Adrenal gland (tissue), 12 donors: ENCODE results near the gene ZIC1. TPM values are rescaled to one million over a fixed set of nuclear protein-coding genes. Genes with fewer than 3 reads are reported as not detected.

Source experiments
- DNase-seq, 7 donors: peaks; one replicate each; pipeline ENCODE4 v3.0.0-alpha.2; 2019 to 2020
- H3K27ac ChIP-seq, 5 donors: fragments of 200-600 bp; sonication (generic) in 4 of 5; 1 replicate in 3 of 5; 2 replicates in 2 of 5; pipeline versions ENCODE4 v1.5.1 to v1.8.0; 2016 to 2020; ENCODE audit warnings: mild to moderate bottlenecking in 1 of 5
- H3K27me3 ChIP-seq: fragments of 200-600 bp; 2 replicates; pipeline ENCODE4 v1.8.0; 2021
- H3K36me3 ChIP-seq, 2 donors: fragments of 200-600 bp; replicated peaks in 1 of 2; 1 replicate in 1 of 2; 2 replicates in 1 of 2; pipeline versions ENCODE4 v1.5.1 to v1.8.0; 2018 to 2022
- H3K4me1 ChIP-seq, 2 donors: fragments of 200-600 bp; replicated peaks in 1 of 2; 1 replicate in 1 of 2; 2 replicates in 1 of 2; pipeline versions ENCODE4 v1.5.1 to v1.8.0; 2018 to 2021
- H3K4me3 ChIP-seq, 4 donors: fragments of 200-600 bp; sonication (generic) in 3 of 4; one replicate each; pipeline ENCODE4 v1.5.1; 2016 to 2018
- H3K9me3 ChIP-seq, 3 donors: fragments of 200-600 bp; sonication (generic) in 1 of 3; replicated peaks in 1 of 3; 1 replicate in 2 of 3; 2 replicates in 1 of 3; pipeline versions ENCODE4 v1.5.1 to v1.8.0; 2016 to 2021
- POLR2A ChIP-seq, 2 donors: fragments of 450-650 bp; IDR thresholded peaks; one replicate each; pipeline ENCODE4 v1.6.1; 2017; ENCODE audit warnings: antibody characterized with exemption in 2 of 2, mild to moderate bottlenecking in 2 of 2, moderate library complexity in 1 of 2
- WGBS, 4 donors: extraction: QIAGEN DNeasy Blood & Tissue Kit in 2 of 4; methylation state at CpG; one replicate each; pipeline versions ENCODE4 v1.1.5 to v1.1.7; 2013 to 2017; 5-methylcytosine and 5-hydroxymethylcytosine counted together
- intact Hi-C, 2 donors: fragments of 100-400 bp; cut with DNase I; formaldehyde crosslinking; loops; one replicate each; pipeline versions ENCODE4 v1.14.1 to v1.15.0; 2022 to 2023
- polyA plus RNA-seq, 3 donors: library from polyadenylated mRNA; stranded (reverse); fragments of 200-250 nt in 2 of 3; fragments of 350-450 nt in 1 of 3; fragmentation: Illumina TruSeq in 1 of 3; extraction: RNeasy Lipid Tissue Mini Kit (QIAGEN cat#74804) in 1 of 3; gene quantifications; one replicate each; pipeline ENCODE4 v1.2.3, GENCODE V29; 2013 to 2014
- total RNA-seq, 9 donors: library from RNA; depleted of rRNA in 4 of 9; stranded (reverse); fragments of >200 nt in 4 of 9; fragments of 120-200 nt in 1 of 9; fragmentation: NEBNext Ultra II Directional in 1 of 9; extraction: Animal tissue kit (Norgen Biotek cat#: 25700) in 1 of 9; gene quantifications; one replicate each; pipeline versions ENCODE4 v1.1.0 to v1.2.4, GENCODE V29; 2013 to 2023
- TF ChIP-seq, protein P1 (sequence below), 6 experiments: fragments of 450-650 bp in 4 of 6; fragments of 200-600 bp in 2 of 6; sonication (generic) in 1 of 6; IDR thresholded peaks; 1 replicate in 5 of 6; 2 replicates in 1 of 6; pipeline versions ENCODE4 v1.5.1 to v1.8.0; 2016 to 2021; ENCODE audit warnings: antibody characterized with exemption in 6 of 6, mild to moderate bottlenecking in 2 of 6, moderate library complexity in 1 of 6
- donor health status: healthy with polysubstance abuse.
- donor health status: Bipolar disorder and iron deficiency.
- donor health status: DM: yes; HTN: yes; CAD: no.
- donor health status: DM: no; HTN: no; CAD: no.
- donor health status: DM: no; HTN: no; CAD: no.
- donor health status: DM: yes; HTN: yes; CAD: no.

The ZIC1 gene
- total and polyA plus RNA-seq, 12 donors: 0.08 to 0.64 (median 0.32) TPM; not detected in 9

DNA sequence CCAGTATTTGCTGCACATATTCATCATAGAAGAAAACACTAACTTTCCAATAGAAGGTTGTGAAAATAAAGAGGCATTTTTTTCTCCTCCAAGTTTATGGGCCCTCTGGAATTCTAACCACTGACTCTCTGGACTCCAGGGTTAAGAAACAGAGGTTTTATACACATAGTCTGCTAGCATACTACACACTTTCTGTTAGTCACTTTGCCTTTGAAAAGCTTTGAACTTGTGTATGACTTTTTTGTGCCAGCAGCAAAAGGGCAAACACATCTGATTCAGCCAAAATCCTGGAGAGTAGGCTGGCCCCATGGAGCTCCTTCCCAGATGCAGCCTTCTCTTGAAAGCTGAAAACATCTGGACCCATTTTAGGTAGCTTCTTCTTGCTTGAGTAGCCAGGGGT, 9.1 kb upstream of the ZIC1 start:
- Histone ChIP-seq H3K36me3 (no peaks in the 10 kb centered on the region), H3K27ac (no peak overlapping the region), H3K4me1 (no peaks in the 10 kb centered on the region), H3K27me3 (peaks cover 88% of the 10 kb centered on the region), H3K9me3 (no peaks in the 10 kb centered on the region), H3K4me3 (no peak overlapping the region)
- intact Hi-C loops: no loop called here
- DNase-seq: no peak
- TF ChIP-seq POLR2A (IDR thresholded peaks at IDR 0.05): no peak
- TF ChIP-seq, protein P1, sequence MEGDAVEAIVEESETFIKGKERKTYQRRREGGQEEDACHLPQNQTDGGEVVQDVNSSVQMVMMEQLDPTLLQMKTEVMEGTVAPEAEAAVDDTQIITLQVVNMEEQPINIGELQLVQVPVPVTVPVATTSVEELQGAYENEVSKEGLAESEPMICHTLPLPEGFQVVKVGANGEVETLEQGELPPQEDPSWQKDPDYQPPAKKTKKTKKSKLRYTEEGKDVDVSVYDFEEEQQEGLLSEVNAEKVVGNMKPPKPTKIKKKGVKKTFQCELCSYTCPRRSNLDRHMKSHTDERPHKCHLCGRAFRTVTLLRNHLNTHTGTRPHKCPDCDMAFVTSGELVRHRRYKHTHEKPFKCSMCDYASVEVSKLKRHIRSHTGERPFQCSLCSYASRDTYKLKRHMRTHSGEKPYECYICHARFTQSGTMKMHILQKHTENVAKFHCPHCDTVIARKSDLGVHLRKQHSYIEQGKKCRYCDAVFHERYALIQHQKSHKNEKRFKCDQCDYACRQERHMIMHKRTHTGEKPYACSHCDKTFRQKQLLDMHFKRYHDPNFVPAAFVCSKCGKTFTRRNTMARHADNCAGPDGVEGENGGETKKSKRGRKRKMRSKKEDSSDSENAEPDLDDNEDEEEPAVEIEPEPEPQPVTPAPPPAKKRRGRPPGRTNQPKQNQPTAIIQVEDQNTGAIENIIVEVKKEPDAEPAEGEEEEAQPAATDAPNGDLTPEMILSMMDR (IDR thresholded peaks at IDR 0.05): no peak

DNA sequence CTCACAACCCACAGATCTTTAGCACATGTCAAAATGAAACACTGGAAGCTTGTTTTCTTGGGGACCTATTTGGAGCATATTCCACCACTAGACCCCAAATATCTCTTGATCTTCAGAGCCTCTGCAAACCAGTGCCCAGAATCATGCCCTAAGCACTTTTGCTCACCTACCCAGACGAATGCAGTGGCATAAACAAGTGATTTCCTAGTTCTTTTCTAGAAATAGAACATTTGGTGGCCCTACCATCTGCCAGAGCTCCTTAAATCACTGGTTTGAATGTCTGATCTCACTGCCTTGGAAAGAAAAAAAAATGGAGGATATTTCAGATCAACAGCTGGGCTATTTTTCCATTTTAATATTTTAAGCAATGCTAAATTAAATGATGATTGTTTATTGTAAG, 8.2 kb upstream of the ZIC1 start:
- no peaks in the 10 kb centered on the region for H3K4me1 ChIP-seq
- H3K27ac ChIP-seq: no peak overlapping the region
- no peak for TF ChIP-seq POLR2A (IDR thresholded peaks at IDR 0.05)
- TF ChIP-seq, protein P1 (IDR thresholded peaks at IDR 0.05): no peak
- DNase-seq: no peak
- intact Hi-C loops: no loop called here
- WGBS, 4 donors: 17 to 31% (median 25%) methylated on average over 1 of the region's 1 CpG
- H3K27me3 ChIP-seq: peaks cover 88% of the 10 kb centered on the region
- no peak overlapping the region for H3K4me3 ChIP-seq
- H3K36me3 ChIP-seq: no peaks in the 10 kb centered on the region
- no peaks in the 10 kb centered on the region for H3K9me3 ChIP-seq

DNA sequence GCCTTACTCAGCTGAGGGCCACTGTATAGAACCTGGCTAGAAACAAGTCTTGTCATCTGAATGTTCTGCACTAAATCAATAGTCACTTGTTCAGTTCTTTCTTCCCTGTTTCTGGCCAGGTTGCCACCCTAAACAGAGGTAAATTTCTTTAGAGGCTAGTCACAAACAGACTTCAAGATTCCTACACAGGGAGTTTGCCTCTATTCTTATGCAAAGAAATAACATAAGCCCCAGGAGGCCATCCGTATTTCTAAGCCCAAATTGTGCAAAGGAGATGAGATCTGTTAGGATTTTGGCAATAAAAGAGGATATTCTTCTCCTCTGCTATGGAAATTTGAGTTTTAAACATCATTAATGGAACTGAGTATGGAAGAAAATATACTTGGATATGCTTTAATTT, 7.7 kb upstream of the ZIC1 start:
- no peak overlapping the region for H3K4me3 ChIP-seq
- H3K36me3 ChIP-seq: no peaks in the 10 kb centered on the region
- no peaks in the 10 kb centered on the region for H3K9me3 ChIP-seq
- intact Hi-C loops: no loop called here
- H3K27ac ChIP-seq: no peak overlapping the region
- H3K4me1 ChIP-seq: no peaks in the 10 kb centered on the region
- no peak for DNase-seq
- peaks cover 88% of the 10 kb centered on the region for H3K27me3 ChIP-seq
- TF ChIP-seq, protein P1 (IDR thresholded peaks at IDR 0.05): no peak
- TF ChIP-seq POLR2A (IDR thresholded peaks at IDR 0.05): no peak
- WGBS, 4 donors: 12 to 26% (median 20%) methylated on average over 1 of the region's 1 CpG

DNA sequence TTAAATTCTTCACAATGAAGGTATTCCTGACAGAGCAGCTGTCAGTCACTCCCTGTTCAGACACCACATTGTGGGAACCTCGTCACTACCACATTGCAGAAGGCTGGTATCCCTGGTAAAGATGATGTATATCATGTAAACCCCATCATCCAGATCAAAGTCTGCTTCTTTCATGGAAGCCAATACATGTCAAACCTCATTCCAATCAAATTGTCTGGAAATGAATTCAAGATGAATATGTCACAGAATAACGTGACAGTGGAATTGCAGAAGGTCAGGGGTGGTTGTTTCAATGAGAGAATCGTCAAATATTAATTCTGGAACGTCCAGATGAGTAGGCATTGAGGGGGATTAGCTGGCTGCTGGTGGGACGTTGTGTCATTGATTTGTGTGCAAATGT, 7.0 kb upstream of the ZIC1 start:
- no peak for DNase-seq
- H3K36me3 ChIP-seq: no peaks in the 10 kb centered on the region
- no peak for TF ChIP-seq POLR2A (IDR thresholded peaks at IDR 0.05)
- TF ChIP-seq, protein P1 (IDR thresholded peaks at IDR 0.05): no peak
- no peak overlapping the region for H3K27ac ChIP-seq
- H3K27me3 ChIP-seq: peaks cover 88% of the 10 kb centered on the region
- no peaks in the 10 kb centered on the region for H3K9me3 ChIP-seq
- no peaks in the 10 kb centered on the region for H3K4me1 ChIP-seq
- WGBS, 4 donors: 9 to 27% (median 19%) methylated on average over 5 of the region's 5 CpGs
- H3K4me3 ChIP-seq: no peak overlapping the region
- intact Hi-C loops: no loop called here
